GM19455 (cell line): ENCODE data around the gene FGFBP3.

Source experiments
- ATAC-seq: cut with Tn5 transposase; IDR thresholded peaks from one replicate; pipeline ENCODE4 v1.9.1; 2021; ENCODE audit not compliant: unreplicated experiment

The FGFBP3 gene, protein sequence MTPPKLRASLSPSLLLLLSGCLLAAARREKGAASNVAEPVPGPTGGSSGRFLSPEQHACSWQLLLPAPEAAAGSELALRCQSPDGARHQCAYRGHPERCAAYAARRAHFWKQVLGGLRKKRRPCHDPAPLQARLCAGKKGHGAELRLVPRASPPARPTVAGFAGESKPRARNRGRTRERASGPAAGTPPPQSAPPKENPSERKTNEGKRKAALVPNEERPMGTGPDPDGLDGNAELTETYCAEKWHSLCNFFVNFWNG

DNA sequence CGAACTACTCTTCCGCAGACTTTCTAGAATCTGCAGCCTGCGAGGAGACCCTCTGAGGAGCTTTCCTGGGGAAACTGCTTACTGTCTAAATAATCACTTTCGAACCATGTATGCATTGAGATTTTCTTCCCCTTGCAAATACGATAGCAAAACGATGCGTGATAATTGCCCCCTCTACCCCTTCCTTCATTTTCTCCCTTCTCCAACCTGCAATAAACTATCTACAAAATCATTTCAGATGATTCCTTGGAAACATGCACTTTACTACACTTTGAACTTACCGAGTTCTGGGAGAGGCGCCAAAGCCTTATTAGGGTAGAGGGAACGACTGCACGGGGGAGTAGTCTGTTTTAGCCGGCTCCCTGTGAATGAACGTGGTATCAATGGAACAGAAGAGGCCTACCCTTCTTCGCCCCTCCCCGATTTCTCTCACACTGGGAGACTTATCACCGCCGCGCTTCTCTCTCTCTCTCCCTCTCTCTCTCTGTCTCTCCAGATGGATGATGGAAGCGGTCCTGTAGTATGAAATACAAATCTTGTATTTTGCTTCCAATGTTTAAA lies at the start of gene FGFBP3:
Gene FGFBP3 (minus strand): TSS at position 370 of the 561 bp plus-strand sequence. CDS start 517 bp downstream, outside the sequence.
- ATAC-seq, result no peak

DNA sequence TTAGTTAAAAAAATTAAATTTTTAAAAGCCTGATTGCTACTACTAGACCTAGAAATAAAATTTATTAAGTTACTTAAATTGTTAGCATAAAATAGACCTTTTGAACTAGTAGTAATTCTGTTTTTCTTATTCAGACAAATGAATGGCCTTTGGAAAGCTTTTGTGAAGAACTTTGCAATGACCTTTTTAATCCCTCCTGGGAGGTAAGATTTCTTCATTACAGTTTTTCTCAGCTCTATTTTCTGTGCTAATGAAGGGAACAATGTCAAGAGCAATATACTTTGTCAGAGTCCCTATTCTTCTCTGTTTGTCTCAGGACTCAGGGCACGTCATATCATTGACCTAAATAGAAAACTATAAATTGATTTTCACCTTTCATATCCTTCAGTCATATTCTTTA lies 47.8 kb upstream of the FGFBP3 start:
- no peak for ATAC-seq

DNA sequence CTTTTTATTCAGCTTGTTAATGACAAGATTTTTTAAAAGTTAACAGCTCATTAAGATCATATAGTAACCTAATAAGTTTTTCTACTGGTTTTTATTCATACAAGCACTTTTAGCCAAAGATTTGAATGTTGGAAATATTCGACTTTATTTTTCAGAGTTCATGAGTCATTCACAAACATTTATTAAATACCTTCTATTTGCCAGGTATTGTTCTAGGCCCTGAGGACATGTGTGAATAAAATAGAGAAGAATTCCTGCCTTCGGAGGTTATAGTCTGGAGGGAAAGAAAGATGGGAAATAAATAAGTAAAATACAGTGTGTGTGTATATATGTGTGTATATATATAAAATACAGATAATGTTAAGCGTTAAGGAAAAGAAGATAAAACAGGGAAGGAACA lies 45.8 kb upstream of the FGFBP3 start:
- ATAC-seq, result no peak

DNA sequence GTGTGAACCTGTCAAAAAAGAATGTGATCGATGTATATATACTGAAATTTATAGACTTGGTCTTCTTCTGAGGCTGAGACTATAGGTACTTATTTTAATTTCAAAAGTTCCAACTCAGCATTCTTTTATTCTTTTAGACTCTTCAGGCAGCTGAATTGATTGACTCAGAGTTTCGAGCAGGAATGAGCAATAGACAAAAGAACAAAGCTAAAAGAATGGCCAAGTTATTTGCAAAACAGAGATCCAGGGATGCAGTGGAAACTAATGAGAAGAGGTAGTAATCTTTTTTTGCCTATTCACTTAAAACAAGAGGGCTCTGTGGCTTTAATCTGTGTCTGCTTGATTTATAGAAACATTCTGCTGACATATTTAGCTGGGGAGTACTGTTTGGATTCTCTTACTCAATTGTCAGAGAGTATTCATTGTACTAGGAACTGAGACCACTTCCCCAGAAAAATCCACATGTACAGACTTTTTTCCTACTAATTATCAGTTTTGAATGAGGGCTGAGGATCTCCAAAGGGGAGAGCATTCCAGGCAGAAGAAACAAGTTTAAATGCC lies 44.4 kb upstream of the FGFBP3 start:
- no peak for ATAC-seq

DNA sequence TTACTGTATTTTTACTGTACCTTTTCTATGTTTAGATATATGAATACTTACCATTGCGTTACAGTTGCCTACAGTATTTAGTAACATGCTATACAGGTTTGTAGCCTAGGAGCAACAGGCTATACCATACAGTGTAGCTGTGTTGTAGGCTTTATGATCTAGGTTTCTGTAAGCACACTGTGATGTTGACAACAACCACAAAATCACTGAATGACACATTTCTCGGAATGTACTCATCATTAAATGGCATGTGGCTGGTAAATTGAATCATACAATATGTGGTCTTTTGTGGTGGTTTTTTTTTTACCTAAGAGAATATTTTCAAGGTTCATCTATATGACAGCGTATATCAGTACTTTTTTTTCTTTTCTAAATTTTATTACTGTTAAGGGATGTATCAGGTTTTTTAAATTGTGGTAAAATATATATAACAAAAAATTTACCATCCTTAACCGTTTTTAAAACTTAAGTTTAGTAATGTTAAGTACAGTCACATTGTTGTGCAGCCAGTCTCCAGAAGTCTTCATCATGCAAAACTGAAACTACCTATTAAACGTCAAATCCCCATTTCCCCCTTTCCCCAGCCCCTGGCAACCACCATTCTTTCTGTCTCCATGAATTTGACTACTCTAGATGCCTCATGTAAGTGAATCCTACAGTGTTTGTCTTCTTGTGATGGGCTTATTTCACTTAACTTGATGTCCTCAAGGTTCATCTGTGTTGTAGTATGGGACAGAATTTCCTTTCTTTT lies 35.8 kb upstream of the FGFBP3 start:
- no peak for ATAC-seq

DNA sequence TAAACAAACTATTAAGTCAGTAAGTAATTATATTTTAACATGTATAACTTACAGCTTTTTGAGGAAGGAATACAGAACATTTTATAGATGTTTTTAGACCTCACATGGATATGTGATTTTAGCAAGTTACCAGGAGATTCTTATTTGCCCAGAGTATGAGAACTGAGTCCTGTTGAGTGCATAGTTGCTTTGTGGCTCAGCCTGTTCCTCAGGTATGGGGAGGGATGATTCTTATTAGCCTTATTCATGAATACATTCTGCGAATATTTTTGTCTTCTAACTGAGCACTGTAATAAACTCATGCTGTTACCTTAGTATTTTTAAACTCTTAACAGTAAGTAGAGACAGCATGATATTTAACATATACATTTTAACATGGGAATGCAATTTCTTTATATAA lies 32.1 kb upstream of the FGFBP3 start:
- ATAC-seq, result no peak

DNA sequence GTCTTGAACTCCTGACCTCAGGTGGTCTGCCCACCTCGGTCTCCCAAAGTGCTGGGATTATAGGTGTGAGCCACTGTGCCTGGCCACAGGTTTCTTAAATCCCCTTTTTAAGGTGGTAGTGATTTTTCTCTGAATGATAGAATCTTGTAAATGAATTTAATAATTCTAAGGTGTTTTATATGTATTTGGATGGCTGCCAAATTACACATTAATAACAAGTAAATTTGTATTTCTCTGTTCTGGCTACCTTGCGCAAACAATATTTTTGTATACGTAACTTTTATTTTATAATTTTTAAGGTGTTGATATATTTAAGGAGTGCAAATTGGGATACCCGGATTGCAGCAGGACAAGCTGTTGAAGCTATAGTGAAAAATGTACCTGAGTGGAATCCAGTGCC lies 30.4 kb upstream of the FGFBP3 start:
- no peak for ATAC-seq

DNA sequence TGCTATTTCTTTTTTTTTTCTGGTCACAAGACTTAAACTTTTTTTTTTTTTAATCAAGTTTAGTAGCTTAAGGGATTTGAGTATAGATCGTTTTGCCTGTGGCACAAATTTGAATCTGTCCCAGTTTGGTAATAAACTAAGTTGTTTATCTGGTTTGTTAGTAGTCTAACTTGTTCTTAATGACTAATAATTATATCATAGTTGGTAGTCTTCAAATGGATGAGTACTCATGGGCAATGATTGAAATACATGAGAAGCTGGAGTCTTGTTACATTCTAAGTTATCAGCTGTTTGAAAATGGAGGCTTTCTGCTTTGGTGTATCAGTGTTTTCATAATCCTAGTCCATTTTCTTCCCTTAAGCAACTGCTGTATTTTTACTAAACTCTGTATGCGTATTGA lies 26.6 kb upstream of the FGFBP3 start:
- ATAC-seq, result no peak

DNA sequence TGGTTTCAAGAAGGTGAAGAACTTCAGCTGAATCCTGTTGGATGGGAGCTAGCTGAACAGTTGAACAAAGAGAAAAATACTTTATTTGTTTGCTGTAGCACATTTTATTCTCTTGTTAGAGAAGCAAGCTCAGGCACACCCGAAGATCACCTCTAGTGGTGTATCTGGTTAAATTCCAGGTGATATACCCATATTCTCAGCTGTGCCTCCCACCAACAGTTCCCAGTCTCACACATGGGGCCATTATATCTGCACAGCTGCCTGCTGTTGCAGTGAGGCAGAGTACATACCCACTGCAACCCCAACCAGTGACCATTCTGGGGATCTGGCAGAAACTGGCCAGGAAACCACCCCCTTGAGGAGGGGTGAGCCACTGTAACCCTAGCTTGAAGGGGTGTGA lies 23.5 kb upstream of the FGFBP3 start:
- ATAC-seq, result no peak

DNA sequence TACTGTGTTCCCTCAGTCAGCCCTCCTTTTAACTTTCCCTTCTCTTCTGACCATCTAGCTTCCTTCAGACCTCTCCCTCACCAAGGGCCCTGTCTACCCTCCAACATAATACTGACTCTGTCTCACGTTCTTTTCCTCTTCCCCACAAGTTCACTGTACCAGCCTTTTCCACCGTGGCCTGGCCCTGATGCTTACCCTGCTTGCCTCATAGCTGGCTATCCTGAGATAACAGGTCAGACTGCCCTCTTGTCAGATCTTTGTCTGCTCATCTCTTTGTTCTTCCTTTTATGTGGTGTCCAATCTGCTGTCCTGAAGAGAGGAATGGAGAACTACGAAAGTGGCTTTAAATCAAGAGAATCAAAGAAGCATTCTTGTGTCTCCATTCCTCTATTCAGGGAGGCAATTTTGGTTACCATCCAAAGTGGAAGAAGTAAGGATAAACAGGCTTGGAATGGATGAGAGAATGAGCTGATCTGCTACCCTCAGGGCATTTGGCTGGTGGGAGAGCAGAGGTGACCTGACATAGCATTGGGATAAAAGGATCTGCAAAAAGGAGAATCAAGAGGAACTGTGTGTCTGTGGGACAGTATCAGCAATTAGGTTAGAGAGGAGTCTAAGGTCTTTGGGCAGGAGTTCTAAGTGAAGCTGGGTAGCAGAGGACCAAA lies 22.4 kb upstream of the FGFBP3 start:
- ATAC-seq, result no peak

DNA sequence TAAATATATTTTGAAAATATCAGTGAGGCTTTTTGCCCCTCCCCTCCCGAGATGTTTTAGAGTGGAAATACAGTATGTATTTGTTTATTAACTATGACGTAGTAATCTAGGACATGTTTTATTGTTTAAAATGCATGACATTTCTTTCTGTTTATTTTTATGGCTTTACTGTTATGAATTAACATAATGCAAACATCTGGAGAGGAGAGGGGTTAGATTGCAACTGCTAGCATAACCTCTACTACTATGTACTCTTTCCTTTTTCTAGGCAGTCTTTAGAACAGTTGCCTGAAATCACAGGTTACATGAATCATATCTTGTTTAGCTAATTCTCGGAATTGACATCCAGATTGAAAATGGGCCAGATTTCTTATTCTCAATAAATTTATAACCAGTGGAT lies 21.7 kb upstream of the FGFBP3 start:
- ATAC-seq, result no peak

DNA sequence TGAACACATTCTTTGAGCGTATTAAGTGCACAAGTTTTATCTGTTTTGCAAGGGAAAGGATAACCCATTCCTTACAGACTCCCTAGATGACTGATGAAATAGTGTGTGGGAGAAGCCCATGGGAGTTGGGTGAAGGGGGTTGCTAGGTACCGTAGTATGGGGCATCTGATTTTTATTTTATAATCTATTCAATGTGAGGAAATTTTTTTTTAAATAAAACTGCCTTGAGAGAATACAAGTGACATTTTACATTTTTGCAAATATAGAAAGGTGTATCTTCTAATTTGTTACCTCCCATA lies 15.7 kb upstream of the FGFBP3 start:
- no peak for ATAC-seq

DNA sequence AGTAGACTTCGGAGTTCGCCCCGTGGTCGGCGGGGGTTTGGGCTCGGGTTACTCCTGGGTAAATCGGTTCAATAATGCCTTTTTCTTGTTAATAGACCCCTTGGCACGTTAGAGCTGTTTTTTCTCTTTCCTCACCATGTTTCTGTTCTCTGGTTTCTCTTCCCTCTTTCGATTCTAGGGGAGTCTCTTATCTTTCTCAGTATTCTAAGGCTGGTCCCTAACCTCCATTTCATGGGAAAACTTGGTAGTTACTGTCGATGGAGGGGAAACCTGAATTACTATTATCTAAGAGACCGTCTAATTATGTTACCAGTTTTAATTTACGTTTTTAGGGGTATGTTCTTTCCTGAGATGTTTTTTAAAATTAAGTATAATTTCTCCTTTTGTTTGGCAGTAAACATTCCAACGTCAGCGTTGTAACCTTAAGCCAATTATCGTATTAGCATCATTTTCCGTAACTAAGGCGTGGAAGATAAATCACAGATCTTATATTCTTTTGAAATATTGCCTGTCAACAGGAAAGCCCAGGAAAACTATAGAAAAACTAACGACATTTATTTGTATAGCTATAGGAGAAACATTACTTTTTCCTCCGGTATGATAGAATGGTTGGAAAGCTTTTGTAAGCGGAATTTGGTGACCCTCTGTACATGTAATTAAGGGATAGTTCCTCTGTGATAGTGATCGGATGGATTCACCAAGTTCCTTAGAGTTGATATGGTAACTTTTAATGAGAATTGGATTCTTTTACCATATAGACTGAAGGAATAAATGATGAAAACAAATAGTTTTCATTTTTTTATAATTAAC lies 15.1 kb upstream of the FGFBP3 start:
- peak; percentile 31 for ATAC-seq

DNA sequence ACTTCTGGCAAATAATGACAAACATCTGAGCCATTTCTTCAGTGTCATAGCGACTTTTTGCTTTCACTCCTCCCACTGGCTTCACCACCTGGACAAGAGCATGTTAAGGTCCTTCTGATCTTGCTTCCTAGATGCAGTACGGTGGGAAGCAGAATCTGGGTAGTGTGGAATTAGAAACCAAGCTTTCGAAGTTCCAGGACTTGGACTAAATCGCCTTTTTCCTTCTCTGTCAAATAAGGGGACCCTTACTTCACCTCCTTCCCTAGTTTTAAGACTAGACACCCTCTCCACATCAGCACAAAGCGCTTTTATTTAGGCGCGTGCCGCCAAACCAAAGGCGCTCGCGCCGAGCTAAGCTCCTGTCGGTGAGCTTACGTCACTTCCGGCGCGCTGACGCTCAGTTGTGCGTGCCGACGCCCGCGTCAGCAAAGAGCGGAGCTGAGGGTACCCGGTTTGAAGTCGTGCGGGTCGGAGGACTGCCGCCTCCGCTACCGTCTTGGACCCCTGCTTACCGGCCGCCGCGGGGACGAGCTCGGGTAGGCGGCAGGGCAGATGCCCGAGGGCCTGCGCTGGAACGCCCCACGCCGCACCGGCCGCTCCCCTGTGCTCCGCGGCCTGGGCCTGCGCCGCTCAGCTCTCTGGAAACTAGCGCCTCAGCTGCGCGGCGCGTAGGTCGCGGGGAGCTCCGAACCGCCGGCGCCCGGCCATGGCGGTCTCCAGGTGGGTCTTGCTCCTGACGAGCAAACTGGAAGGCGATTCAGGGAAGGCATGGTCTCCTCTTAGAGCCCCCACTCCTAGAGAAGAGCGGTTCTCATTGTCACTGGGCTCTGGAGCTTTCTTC lies 14.3 kb upstream of the FGFBP3 start, which contains the start of gene BTAF1:
Gene BTAF1 (plus strand): TSS at position 400 of the 841 bp plus-strand sequence. CDS start 307 bp downstream, at position 707.
- peak; percentile 98 for ATAC-seq

DNA sequence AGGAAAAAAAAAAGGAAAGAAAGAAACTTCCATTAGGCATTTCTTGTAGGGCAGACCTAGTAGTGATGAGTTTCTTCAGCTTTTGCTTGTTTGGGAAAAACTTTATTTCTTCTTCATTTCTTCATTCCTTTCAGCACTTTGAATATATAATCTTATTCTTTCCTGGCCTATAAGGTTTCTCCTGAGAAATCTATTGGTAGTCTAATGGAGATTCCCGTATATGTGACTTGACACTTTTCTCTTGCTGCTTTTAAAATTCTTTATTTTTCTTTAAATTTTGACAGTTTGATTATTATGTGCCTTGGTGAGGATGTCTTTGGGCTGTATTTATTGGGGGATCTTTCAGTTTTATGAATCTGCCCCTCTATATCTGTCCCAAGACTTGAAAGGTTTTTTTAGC lies 10.4 kb upstream of the FGFBP3 start:
- no peak for ATAC-seq

DNA sequence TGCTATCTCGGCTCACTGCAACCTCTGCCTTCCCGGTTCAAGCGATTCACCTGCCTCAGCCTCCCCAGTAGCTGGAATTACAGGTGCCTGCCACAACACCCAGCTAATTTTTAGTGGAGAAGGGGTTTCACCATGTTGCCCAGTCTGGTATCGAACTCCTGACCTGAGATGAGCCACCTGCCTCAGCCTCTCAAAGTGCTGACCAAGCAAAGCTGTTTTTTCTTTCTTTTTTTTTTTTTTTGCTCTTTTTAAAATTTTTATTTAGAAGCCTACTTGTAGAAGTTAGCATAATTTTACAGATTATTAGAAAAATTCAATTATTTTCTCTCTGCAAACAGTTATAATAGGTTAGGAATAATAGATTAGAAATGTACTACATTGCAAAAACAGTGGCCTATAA lies 1.2 kb upstream of the FGFBP3 start:
- ATAC-seq, result no peak

DNA sequence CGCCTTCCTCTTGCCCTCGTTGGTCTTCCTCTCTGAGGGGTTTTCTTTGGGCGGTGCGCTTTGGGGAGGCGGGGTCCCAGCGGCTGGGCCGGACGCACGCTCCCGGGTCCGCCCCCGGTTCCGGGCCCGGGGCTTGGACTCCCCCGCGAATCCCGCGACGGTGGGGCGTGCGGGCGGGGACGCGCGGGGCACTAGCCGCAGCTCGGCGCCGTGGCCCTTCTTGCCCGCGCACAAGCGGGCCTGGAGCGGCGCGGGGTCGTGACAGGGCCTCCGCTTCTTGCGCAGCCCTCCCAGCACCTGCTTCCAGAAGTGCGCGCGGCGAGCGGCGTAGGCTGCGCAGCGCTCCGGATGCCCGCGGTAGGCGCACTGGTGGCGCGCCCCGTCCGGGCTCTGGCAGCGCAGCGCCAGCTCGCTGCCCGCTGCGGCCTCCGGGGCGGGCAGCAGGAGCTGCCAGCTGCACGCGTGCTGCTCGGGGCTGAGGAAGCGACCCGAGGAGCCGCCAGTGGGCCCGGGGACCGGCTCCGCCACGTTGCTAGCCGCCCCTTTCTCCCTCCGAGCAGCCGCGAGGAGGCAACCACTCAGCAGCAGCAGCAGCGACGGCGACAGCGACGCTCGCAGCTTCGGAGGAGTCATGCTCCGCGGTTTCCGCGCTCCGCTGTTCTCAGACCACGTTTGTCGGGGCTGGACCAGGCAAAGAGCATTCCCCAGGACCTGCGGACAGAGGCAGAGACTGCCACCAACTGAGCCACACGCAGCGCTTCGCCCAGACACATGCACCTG lies 759 bp downstream of the FGFBP3 start:
- peak; percentile 93 for ATAC-seq

DNA sequence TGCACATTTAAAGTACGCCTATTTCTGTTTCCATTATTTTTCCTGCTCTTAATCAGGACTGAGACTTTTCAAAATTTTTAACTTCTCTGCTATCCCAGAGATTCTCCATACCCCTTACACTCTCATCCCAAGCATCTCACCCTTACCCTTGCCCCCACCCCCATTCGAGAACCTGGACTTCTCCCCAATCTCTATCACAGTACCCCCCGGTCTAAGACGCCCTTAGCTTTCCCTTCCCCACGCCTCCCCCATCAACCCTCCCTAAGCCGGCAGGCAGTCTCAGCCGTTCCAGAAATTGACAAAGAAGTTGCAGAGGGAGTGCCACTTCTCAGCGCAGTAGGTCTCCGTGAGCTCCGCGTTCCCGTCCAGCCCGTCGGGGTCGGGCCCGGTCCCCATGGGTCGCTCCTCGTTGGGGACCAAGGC lies 1.4 kb downstream of the FGFBP3 start:
- ATAC-seq, result no peak

DNA sequence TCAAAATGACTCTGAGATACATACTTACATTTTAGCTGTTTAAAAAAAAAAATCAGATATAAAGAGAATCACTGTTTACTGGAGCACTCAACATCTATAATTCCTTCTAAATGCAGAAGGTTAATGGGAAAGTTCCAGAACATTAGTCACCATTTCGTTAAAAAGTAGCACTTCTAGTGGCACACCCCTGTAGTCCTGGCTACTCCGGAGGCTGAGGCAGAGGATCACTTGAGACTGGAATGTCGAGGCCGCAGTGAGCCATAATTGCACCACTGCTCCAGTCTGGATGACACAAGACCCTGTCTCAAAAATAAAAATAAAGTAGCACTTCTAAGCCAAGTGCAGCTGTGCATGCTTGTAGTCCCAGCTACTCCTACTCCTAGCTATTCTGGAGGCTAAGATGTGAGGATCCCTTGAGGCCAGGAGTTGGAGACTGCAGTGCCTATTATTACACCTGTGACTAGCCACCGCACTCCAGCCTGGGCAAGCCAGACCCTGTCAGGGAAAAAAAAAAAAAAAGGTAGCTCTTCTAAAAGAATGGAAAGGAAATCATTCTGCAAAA lies 2.2 kb downstream of the FGFBP3 start:
- no peak for ATAC-seq
